Glutamatergic neuron (in vitro differentiated cells): ENCODE measurements around the gene HERC4. TPM values are rescaled to one million over a fixed set of nuclear protein-coding genes. Genes with fewer than 3 reads are reported as not detected.

Experiments
- DNase-seq: peaks from one replicate; pipeline ENCODE4 v3.0.0; 2022
- H3K27ac Mint-ChIP-seq: one replicate; pipeline ENCODE4 v1.8.0; 2020; ENCODE audit warnings: mild to moderate bottlenecking, mixed read lengths, inconsistent platforms; ENCODE audit not compliant: unreplicated experiment
- H3K27me3 Mint-ChIP-seq: one replicate; pipeline ENCODE4 v1.8.0; 2020; ENCODE audit warnings: mild to moderate bottlenecking, moderate library complexity, mixed read lengths, inconsistent platforms; ENCODE audit not compliant: unreplicated experiment
- H3K36me3 Mint-ChIP-seq: one replicate; pipeline ENCODE4 v1.8.0; 2020; ENCODE audit warnings: mild to moderate bottlenecking, mixed read lengths, inconsistent platforms; ENCODE audit not compliant: unreplicated experiment
- H3K4me1 Mint-ChIP-seq: one replicate; pipeline ENCODE4 v1.8.0; 2020; ENCODE audit warnings: mild to moderate bottlenecking, low read depth, mixed read lengths, inconsistent platforms; ENCODE audit not compliant: unreplicated experiment
- H3K4me3 Mint-ChIP-seq: one replicate; pipeline ENCODE4 v1.8.0; 2020; ENCODE audit warnings: mild to moderate bottlenecking, mixed read lengths, inconsistent platforms; ENCODE audit not compliant: unreplicated experiment
- H3K9me3 Mint-ChIP-seq: one replicate; pipeline ENCODE4 v1.8.0; 2020; ENCODE audit warnings: mild to moderate bottlenecking, moderate library complexity, mixed read lengths, inconsistent platforms; ENCODE audit not compliant: unreplicated experiment
- CTCF ChIP-seq: fragments of 200-600 bp; sonication (generic); IDR thresholded peaks from one replicate; pipeline ENCODE4 v1.5.0; 2021; ENCODE audit not compliant: partially characterized antibody, unreplicated experiment
- total RNA-seq: library from RNA; stranded (reverse); fragmentation: NEBNext Ultra II Directional; extraction: Animal tissue kit (Norgen Biotek cat#: 25700); gene quantifications from one replicate; pipeline ENCODE4 v1.2.1, GENCODE V29; 2021; ENCODE audit not compliant: unreplicated experiment

Gene HERC4
- total RNA-seq, 1 donor from 2014 or later: 39.5 TPM

GRCh38 chr10:68118657-68119056 is 43.6 kb upstream of the HERC4 start:
- DNase-seq: no peak
- H3K4me1 Mint-ChIP-seq: no peaks in the 10 kb centered on the region
- peaks cover 2% of the 10 kb centered on the region for H3K27me3 Mint-ChIP-seq
- no peak overlapping the region for H3K27ac Mint-ChIP-seq
- no peak for TF ChIP-seq CTCF
- H3K9me3 Mint-ChIP-seq: no peaks in the 10 kb centered on the region
- no peaks in the 10 kb centered on the region for H3K36me3 Mint-ChIP-seq
- no peak overlapping the region for H3K4me3 Mint-ChIP-seq

- H3K27ac Mint-ChIP-seq: no peak overlapping the region
- peaks cover 2% of the 10 kb centered on the region for H3K27me3 Mint-ChIP-seq
- H3K4me3 Mint-ChIP-seq: no peak overlapping the region
- no peak for DNase-seq
- no peaks in the 10 kb centered on the region for H3K9me3 Mint-ChIP-seq
- H3K4me1 Mint-ChIP-seq: no peaks in the 10 kb centered on the region
- no peak for TF ChIP-seq CTCF
- no peaks in the 10 kb centered on the region for H3K36me3 Mint-ChIP-seq
Observed at GRCh38 chr10:68112837-68113236, 37.8 kb upstream of the HERC4 start.

- no peak overlapping the region for H3K27ac Mint-ChIP-seq
- H3K27me3 Mint-ChIP-seq: peaks cover 2% of the 10 kb centered on the region
- H3K4me3 Mint-ChIP-seq: no peak overlapping the region
- no peak for DNase-seq
- TF ChIP-seq CTCF: no peak
- no peaks in the 10 kb centered on the region for H3K9me3 Mint-ChIP-seq
- no peaks in the 10 kb centered on the region for H3K4me1 Mint-ChIP-seq
- H3K36me3 Mint-ChIP-seq: no peaks in the 10 kb centered on the region
Observed at GRCh38 chr10:68111584-68111983, 36.5 kb upstream of the HERC4 start.

GRCh38 chr10:68110027-68110426 is 34.9 kb upstream of the HERC4 start:
- no peaks in the 10 kb centered on the region for H3K27me3 Mint-ChIP-seq
- H3K4me1 Mint-ChIP-seq: no peaks in the 10 kb centered on the region
- no peak for TF ChIP-seq CTCF
- H3K27ac Mint-ChIP-seq: no peak overlapping the region
- no peaks in the 10 kb centered on the region for H3K36me3 Mint-ChIP-seq
- no peak overlapping the region for H3K4me3 Mint-ChIP-seq
- DNase-seq: no peak
- no peaks in the 10 kb centered on the region for H3K9me3 Mint-ChIP-seq

GRCh38 chr10:68109331-68109730 is 34.2 kb upstream of the HERC4 start, which contains the start of gene MYPN:
Gene MYPN, plus strand, starts transcription at chr10:68109488. Its CDS starts 11,951 bp downstream, at chr10:68121439.
- no peak for TF ChIP-seq CTCF
- Mint-ChIP-seq H3K9me3 (no peaks in the 10 kb centered on the region), H3K4me1 (no peaks in the 10 kb centered on the region), H3K27me3 (no peaks in the 10 kb centered on the region), H3K36me3 (no peaks in the 10 kb centered on the region), H3K4me3 (no peak within 1 kb of the TSS), H3K27ac (no peak within 1 kb of the TSS)
- DNase-seq: no peak
